SW480 (cell line): ENCODE measurements around the gene PRRC2A.

Experiments used
- DNase-seq: peaks from one replicate; pipeline ENCODE4 v3.0.0-alpha.2; 2016; ENCODE audit warnings: low spot score

Gene PRRC2A

GRCh38 chr6:31666337-31666965 is 45.9 kb downstream of the PRRC2A start:
- no peak for DNase-seq

GRCh38 chr6:31669676-31670075 is 49.2 kb downstream of the PRRC2A start, which contains the start of gene LY6G5B:
LY6G5B (plus strand) TSS chr6:31669976; CDS start chr6:31670951, 975 bp downstream.
- no peak for DNase-seq

- DNase-seq, result no peak
Measured at GRCh38 chr6:31676322-31676903, 55.9 kb downstream of the PRRC2A start.

GRCh38 chr6:31676904-31677303 is 56.4 kb downstream of the PRRC2A start:
- DNase-seq, result no peak

GRCh38 chr6:31677955-31678354 is 57.4 kb downstream of the PRRC2A start:
- DNase-seq, result no peak

- DNase-seq, result peak; percentile 89
Measured at GRCh38 chr6:31680226-31681134, 60.0 kb downstream of the PRRC2A start, which contains the start of gene LY6G5C. LY6G5C (minus strand) TSS chr6:31681067; CDS start chr6:31680373, 694 bp downstream.

GRCh38 chr6:31681135-31681671 is 60.7 kb downstream of the PRRC2A start:
- DNase-seq, result peak; percentile 31

GRCh38 chr6:31683591-31683990 is 63.1 kb downstream of the PRRC2A start:
- no peak for DNase-seq

GRCh38 chr6:31686483-31686882 is 66.0 kb downstream of the PRRC2A start:
- DNase-seq, result no peak

- DNase-seq, result no peak
Measured at GRCh38 chr6:31687321-31687720, 66.8 kb downstream of the PRRC2A start.
